Activated naive CD8-positive, alpha-beta T cell (primary cell): ENCODE results near the gene LINC00237.
A peak's percentile ranks its signal among the peaks of the same experiment; 100 is the strongest.

Experiments used
- H3K27ac Mint-ChIP-seq: one replicate; pipeline ENCODE4 v1.8.0; 2021; ENCODE audit warnings: mixed read lengths
- H3K27me3 Mint-ChIP-seq: one replicate; pipeline ENCODE4 v1.8.0; 2021; ENCODE audit warnings: mixed read lengths
- H3K36me3 Mint-ChIP-seq: one replicate; pipeline ENCODE4 v1.8.0; 2021; ENCODE audit warnings: mixed read lengths
- H3K4me1 Mint-ChIP-seq: one replicate; pipeline ENCODE4 v1.8.0; 2021; ENCODE audit warnings: low read depth, mixed read lengths
- H3K4me3 Mint-ChIP-seq: one replicate; pipeline ENCODE4 v1.8.0; 2021; ENCODE audit warnings: mild to moderate bottlenecking, mixed read lengths
- H3K9me3 Mint-ChIP-seq: one replicate; pipeline ENCODE4 v1.8.0; 2021; ENCODE audit warnings: low read depth, mixed read lengths

Gene LINC00237

DNA sequence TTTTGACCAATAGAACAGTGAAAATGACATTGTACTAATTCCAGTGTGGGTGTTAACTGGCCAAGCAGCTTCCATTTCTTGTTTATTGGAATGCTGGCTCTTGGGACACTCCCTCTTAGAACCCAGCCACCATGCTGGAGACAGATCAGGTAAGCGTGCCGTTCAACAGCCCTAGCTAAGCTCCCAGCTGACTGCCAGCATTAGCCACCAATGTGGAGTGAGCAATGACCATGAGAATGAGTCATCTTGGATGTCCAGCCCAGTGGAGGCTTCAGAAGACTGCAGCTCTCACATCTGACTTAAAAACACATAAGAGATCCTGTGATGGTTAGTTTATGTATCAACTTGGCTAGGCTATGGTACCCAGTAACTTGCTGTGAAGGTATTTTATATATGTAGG is 3.0 kb upstream of the LINC00237 start:
- Mint-ChIP-seq H3K9me3 (no peaks in the 10 kb centered on the region), H3K27me3 (peaks cover 32% of the 10 kb centered on the region), H3K4me1 (peaks cover 9% of the 10 kb centered on the region), H3K4me3 (no peak overlapping the region), H3K27ac (no peak overlapping the region), H3K36me3 (no peaks in the 10 kb centered on the region)

DNA sequence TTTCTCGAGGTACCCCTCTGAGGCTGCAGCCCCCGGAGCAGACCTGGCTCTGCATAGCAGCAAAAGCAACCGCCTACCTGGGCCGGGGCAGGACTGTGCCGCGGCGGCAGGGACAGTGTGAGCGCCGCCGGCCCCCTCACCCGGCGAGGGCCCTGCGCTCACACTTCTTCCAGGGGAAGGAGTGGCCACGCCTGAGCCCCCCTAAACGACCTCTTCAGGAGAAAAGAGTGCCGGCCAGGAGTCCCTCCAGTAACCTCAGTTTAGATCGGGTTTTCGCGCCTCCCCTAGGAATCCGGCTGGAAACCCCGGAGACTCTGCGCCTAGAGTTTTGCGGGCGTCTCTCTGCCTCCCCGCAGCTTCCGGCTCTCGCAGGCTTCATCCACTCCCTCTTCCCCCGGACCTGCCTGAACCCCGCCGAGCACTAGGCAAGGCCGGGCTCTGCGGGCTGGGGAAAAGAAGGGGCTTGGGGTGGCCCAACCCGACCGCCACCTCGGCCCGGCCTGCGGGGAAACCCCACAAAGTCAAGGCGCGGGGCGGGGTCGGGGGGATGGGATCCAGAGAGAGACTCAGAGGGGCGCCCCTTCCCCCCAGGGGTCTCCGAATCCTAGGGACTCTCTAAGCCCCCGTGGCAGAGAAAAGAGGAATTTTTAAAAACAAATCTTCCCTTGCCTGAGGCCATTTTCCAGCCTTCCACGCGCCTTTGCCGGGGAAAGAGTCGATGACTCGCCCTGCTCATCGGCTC is 558 bp downstream of the LINC00237 start:
- Mint-ChIP-seq H3K4me3 (peak overlapping the region; percentile 23), H3K36me3 (no peaks in the 10 kb centered on the region), H3K27me3 (peaks cover 48% of the 10 kb centered on the region), H3K4me1 (peaks cover 31% of the 10 kb centered on the region), H3K9me3 (no peaks in the 10 kb centered on the region), H3K27ac (no peak overlapping the region)

DNA sequence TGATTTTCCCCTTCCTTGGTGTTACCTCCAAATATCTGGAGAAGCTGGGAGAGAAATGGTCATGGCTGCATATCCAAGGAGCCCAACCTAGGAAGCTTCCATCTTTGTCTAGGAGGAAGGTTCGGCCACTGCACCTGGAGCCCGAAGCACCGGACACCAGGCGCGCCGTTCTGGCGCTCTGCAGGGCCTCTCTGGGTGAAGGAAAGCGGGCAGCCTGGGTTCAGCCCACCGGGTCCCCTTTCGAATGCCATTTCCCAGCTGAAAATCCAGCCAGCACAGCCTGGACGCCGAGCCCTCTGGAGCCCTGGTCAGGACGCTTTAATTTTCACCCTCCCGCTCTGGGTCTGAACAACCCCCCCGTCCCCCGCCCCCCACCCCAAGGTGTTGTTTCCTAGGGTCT is 1.2 kb downstream of the LINC00237 start:
- H3K4me3 Mint-ChIP-seq, result no peak overlapping the region
- peaks cover 47% of the 10 kb centered on the region for H3K27me3 Mint-ChIP-seq
- no peaks in the 10 kb centered on the region for H3K36me3 Mint-ChIP-seq
- no peaks in the 10 kb centered on the region for H3K9me3 Mint-ChIP-seq
- peaks cover 35% of the 10 kb centered on the region for H3K4me1 Mint-ChIP-seq
- no peak overlapping the region for H3K27ac Mint-ChIP-seq

DNA sequence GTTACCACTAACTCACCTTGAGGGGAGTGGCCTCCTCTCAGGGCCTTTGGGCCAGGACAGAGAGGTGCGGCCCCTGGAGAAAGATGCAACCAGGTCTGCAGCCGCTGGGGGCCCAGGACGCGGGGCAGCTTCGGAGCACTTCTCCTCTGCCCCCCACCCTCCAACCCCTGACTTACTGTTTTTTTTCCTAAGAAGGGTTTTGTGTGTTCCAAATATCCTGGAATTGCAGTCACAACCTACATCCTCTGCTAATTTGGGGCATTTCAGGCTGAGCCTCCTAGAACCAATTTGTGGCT is 1.7 kb downstream of the LINC00237 start:
- Mint-ChIP-seq H3K4me3 (peak overlapping the region; percentile 38), H3K9me3 (no peaks in the 10 kb centered on the region), H3K27ac (no peak overlapping the region), H3K27me3 (peaks cover 46% of the 10 kb centered on the region), H3K36me3 (no peaks in the 10 kb centered on the region), H3K4me1 (peaks cover 37% of the 10 kb centered on the region)

DNA sequence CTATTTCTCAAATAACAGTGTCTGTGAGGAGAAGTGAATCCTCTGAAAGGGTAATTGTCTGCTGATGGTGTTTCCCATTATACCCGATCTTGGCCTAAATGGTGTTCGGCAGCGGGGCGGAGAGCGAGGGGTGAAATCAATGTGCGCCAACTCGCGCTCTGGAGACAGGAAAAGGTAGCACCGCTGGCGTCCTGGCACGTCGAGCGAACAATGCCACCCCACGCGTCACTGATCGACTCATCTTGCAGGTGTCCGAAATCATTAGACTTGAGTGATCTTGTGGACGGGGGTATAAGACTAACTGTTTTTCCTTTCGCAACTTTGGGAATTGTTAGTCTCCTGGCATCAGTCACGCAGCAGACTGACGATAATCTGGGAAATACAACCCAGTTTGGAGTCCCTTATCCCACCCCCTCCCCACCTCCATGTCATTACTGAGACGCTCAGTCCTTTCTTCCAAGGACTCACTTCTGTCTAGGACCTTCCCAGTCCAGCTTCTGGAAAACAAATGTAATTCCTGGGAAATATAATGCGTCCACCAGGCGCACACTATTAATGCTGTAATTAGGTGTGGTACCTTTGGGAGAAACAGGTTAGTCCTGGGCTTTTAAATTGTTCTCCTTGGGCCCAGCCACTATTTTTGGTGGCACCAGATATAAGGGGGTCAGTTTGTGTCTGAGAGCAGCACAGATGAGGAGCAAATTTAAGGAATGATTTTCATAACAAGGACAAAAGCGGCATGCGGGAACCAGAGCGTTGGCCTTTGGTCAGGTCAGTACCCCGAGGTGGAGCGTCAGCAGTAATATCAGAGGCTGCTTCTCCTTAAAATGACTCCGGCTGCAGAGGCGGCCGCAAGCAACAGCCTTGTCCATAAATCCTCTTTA is 2.3 kb downstream of the LINC00237 start:
- Mint-ChIP-seq H3K36me3 (no peaks in the 10 kb centered on the region), H3K27ac (no peak overlapping the region), H3K27me3 (peaks cover 51% of the 10 kb centered on the region), H3K4me3 (peak overlapping the region; percentile 78), H3K9me3 (no peaks in the 10 kb centered on the region), H3K4me1 (peaks cover 37% of the 10 kb centered on the region)

DNA sequence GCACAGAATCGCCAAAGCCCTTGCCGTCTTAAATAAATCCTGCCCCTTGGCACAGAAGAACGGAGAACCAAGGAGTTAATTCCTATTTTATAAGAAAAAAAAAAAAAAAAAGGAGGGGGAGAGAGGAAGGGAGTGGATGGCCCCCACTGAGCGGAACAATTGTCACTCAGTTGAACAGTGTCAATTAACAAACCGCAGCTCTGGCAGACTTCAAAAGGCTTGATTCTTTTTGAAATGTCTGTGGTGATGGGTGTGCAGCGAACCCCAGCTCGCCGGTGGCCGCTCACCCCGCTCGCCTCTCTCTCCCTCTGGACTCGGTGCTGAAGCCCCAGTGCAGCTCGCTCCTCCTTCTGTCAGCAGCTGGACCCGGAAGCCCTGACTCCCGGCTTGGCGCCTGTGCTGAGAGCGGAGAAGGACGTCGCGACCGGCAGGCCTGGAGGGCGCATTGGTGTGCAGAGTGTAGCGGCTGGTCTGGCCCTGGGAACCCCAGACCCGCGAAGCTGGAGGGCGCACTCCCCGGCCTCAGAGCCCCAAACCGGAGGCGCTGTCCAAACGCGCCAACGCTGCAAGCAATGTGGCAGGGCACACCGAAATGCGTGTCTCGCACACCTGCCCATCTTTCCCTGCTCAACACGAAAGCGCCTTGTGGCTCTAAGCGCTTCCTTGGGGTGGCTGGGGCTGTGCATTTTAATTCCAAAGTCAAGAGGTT is 3.4 kb downstream of the LINC00237 start:
- H3K27me3 Mint-ChIP-seq, result peaks cover 53% of the 10 kb centered on the region
- H3K27ac Mint-ChIP-seq, result no peak overlapping the region
- H3K36me3 Mint-ChIP-seq, result no peaks in the 10 kb centered on the region
- peaks cover 41% of the 10 kb centered on the region for H3K4me1 Mint-ChIP-seq
- peak overlapping the region; percentile 78 for H3K4me3 Mint-ChIP-seq
- H3K9me3 Mint-ChIP-seq, result no peaks in the 10 kb centered on the region

DNA sequence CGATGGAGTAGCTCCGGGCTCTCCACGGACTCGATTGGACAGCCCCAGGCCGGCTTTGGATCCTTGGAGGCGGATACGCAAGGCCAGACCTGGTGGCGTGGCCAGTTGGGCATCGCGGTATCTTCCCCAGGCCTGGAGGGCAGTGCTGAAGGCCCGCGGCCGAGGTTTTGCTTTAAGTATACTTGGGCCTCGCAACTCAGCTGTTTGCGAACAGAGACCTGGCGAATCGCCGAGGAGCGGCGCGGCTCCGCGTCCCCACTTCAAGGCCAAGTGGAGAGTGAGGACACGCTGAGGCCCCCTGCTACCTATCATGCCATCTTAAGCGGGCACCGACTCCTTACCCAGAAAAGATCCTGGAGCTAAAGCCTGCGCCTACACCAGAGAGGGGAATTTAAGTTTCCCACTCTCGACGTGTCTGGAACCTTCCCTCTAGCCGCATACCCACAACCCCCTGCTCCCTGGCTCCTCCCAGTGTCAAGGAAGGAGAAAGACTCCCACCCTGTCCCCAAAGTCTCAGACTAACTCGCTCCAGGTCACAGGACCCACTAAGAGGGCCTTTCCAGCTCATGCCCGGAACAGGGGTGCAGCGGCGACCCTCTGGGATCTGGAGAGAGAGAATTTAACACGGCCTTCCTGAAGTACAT is 4.1 kb downstream of the LINC00237 start:
- Mint-ChIP-seq H3K4me1 (peaks cover 41% of the 10 kb centered on the region), H3K36me3 (no peaks in the 10 kb centered on the region), H3K27ac (no peak overlapping the region), H3K9me3 (no peaks in the 10 kb centered on the region), H3K27me3 (peaks cover 52% of the 10 kb centered on the region), H3K4me3 (peak overlapping the region; percentile 78)

DNA sequence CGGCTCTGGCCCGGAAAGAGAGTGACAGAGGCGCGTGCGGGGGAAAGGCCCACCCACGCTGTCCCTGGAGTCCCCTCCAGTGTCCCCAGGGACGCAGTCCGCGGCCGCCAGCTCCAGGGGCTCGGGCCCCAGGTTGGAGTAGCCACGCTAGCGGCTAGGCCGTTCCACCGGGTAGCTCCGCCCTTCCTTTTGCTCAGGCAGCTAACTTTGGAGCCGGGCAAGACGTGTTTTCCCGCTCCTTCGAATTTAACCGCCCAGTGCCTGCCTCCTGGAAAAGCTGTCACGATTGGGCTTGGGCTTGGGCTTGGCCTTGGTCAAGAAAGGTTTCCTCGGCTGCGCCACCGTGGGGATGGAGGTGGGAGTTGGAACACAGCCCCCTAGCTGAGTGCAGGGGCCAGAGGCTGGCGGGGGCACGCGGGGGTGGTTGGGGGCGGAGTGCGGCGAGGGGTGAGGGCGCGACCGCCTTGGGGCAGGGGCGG is 4.7 kb downstream of the LINC00237 start:
- no peaks in the 10 kb centered on the region for H3K9me3 Mint-ChIP-seq
- H3K4me3 Mint-ChIP-seq, result peak overlapping the region; percentile 46
- peaks cover 54% of the 10 kb centered on the region for H3K27me3 Mint-ChIP-seq
- no peaks in the 10 kb centered on the region for H3K36me3 Mint-ChIP-seq
- no peak overlapping the region for H3K27ac Mint-ChIP-seq
- H3K4me1 Mint-ChIP-seq, result peaks cover 40% of the 10 kb centered on the region

DNA sequence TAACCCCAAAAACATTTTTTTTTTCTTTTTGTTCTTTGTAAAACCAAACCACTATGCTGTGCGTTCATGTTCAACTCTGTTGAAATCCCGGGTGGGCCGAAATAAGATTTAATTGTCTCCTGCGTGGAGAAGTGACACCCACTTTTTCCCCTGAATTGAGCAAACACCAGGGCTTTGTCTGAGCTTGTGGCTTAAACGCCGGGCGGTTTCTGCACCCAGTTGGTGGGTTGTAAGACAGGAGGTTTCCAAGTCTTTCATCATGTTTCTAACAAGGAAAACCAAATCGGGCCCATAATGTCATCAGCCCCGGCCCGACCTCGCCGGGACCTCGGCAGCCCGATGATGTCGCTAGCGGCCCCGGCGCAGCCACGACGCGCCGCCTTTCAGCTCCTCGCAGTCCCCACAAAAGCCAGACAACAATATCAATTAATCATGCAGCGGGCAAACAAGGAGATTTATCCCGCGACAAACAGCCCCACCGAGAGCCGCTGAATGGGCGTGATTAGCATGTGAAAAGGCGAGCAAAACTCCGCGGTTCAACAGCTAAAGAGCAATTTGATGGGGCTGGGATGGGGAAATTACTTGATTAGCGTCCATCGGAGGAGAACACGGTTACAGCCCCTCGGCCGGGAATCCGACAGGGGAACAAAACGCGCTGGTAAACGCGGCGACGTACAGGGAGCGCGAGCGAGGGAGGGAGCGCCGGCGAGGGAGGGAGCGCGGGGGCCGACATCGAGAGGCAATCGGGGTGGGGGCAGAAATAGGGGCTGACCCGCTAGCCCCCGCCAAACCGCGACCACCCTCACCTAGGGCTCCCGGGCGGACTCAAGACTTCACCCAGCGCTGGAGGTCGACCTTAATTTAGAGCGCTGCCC is 5.3 kb downstream of the LINC00237 start:
- Mint-ChIP-seq H3K4me1 (peaks cover 37% of the 10 kb centered on the region), H3K27ac (peak overlapping the region; percentile 66)

DNA sequence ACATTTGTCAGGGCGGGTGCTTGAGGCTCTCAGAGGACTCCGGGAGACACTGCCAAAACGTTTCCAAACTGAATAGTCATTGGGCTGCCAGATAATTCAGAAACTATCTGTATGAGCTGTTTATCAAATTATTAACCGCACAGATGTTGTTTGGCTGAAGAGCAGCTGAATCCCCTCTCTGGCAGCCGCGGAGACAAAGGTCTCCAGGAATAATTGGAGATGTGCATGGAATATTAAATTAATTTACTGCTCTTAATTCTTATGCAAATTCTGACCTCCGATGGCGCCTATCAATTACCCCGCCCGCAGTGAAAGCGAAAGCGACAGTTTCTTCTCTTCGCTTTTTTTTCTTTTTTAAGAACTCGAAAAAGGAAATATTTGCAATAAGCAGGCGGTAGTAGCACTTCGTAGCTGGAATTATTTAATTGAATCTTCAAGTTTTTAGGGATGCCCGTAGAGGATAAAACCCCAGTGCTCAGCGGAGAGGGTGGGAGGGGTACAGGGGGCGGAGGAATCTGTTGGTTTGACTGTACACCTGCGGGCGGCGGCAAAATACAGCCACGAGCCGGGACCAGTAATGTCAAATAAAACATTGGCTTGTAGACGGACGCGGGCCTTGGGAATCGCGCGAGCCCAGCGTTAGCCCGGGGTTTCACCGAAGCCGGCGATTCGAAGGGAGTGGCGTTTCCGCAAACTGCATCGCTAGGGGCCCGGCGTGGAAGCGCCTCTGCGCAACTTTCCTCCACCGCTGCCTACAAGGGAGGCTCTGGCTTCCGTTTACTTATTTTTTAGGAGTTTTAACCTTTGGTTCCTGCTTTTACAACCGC is 6.2 kb downstream of the LINC00237 start:
- Mint-ChIP-seq H3K27ac (no peak overlapping the region), H3K4me3 (peak overlapping the region; percentile 91), H3K36me3 (no peaks in the 10 kb centered on the region), H3K27me3 (peaks cover 58% of the 10 kb centered on the region), H3K4me1 (peaks cover 35% of the 10 kb centered on the region), H3K9me3 (no peaks in the 10 kb centered on the region)

More for the DNA sequence above, 5.3 kb downstream of the LINC00237 start:
- peak overlapping the region; percentile 91 for H3K4me3 Mint-ChIP-seq
- no peaks in the 10 kb centered on the region for H3K36me3 Mint-ChIP-seq
- peaks cover 55% of the 10 kb centered on the region for H3K27me3 Mint-ChIP-seq
- H3K9me3 Mint-ChIP-seq, result no peaks in the 10 kb centered on the region

DNA sequence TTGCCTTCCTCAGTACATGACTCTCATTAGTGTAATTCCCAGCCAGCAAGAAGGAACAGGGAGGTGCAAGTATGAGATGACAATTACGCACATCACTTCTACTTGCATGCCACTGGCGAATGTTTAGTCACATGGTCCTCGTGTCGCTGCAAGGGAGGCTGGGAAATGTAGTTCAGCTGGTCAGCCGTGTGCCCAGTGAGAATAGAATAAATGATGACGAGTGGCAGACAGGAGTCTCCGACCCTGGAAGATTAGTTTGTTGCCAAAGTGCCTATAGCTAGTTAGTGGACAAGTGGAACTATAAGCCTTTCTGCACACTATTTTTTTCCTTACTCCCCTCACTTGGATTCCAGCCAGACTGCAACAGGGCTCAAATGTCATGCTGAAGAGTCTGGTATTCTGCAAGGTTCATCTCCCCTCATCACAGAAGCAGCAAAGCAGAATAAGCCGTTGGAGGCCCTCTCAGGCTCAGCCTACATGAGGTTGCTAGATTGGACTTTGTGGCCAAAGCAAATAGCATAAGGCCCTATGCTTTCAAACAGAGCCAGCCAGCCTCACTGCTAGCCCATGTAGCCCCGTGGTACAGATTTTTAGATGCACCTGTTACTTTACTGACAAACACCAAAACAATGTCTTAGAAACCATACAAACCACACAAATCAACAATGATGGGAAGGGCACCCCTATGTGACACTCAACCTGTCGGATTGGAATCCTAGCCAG is 9.7 kb downstream of the LINC00237 start:
- Mint-ChIP-seq H3K4me1 (peaks cover 15% of the 10 kb centered on the region), H3K4me3 (no peak overlapping the region), H3K9me3 (no peaks in the 10 kb centered on the region), H3K36me3 (no peaks in the 10 kb centered on the region), H3K27ac (peak overlapping the region; percentile 25), H3K27me3 (peaks cover 58% of the 10 kb centered on the region)

DNA sequence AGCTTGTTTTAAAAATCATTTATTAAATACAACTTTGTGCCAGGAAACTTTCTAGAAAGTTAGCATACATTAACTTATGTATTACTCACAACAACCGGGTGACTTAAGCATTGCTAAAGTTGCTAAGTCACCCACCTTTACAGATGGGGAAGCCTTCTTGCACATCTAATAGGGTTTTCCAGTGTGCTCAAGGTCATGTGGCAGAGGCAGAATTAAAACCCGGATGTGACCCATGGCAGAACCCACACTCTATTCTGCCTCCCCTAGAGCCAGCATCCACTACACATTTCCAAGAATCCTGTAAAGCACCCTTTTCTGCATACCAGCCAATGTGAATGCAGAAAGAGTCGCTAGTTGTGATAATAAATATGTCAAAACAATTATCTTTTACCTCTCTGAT is 13.4 kb downstream of the LINC00237 start:
- Mint-ChIP-seq H3K36me3 (no peaks in the 10 kb centered on the region), H3K27me3 (peaks cover 64% of the 10 kb centered on the region), H3K4me3 (no peak overlapping the region), H3K4me1 (no peaks in the 10 kb centered on the region), H3K9me3 (no peaks in the 10 kb centered on the region), H3K27ac (no peak overlapping the region)

DNA sequence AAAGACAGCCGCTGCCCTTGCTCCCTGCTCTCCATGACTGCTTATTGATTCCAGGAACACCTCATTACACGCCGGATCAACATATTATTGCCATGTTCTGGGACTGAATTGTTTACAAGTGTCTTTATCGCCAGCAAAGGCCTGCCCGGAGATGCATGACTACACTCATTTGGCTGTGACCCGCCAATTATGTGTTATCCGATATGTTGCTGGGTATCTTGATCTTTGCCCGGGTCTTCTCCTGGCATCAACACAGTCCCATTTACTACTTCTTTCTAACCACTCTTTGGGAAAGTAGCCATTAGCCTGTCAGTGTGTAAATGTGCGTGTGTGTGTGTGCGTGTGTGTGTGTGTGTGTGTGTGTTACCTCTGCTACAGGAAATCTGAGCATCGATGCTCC is 15.4 kb downstream of the LINC00237 start:
- Mint-ChIP-seq H3K27ac (no peak overlapping the region), H3K4me3 (no peak overlapping the region), H3K36me3 (no peaks in the 10 kb centered on the region), H3K9me3 (no peaks in the 10 kb centered on the region), H3K4me1 (no peaks in the 10 kb centered on the region), H3K27me3 (peaks cover 57% of the 10 kb centered on the region)
